MCF 10A (cell line): ENCODE results near the gene LILRA5. TPM values are rescaled to one million over a fixed set of nuclear protein-coding genes. Genes with fewer than 3 reads are reported as not detected.

ENCODE experiments used
- BruUV-seq: library from RNA; stranded (reverse); fragments of 400-500 nt; replicated peaks from 2 replicates; lab custom pipeline; 2021; lab: Mats Ljungman, UMichigan
- CTCF ChIA-PET: fragments of 300-600 bp; sonication (Branson Sonifier 250); formaldehyde crosslinking; extraction: SDS; loops from one replicate; lab custom pipeline; 2021; ENCODE audit warnings: antibody characterized with exemption, inconsistent platforms; lab: Yijun Ruan, JAX
- POLR2A ChIA-PET: fragments of 300-600, 350-650 bp; sonication (Branson Sonifier 250); formaldehyde crosslinking; extraction: SDS; loops from one replicate; lab custom pipeline; 2020; ENCODE audit warnings: antibody characterized with exemption, inconsistent platforms; lab: Yijun Ruan, JAX
- DNase-seq: peaks from one replicate; pipeline ENCODE4 v3.0.0-alpha.2; 2018; ENCODE audit not compliant: unreplicated experiment
- H3K27ac Mint-ChIP-seq: one replicate; pipeline ENCODE4 v1.8.0; 2022; ENCODE audit warnings: mild to moderate bottlenecking, low read depth, mixed read lengths; ENCODE audit not compliant: unreplicated experiment
- H3K27me3 Mint-ChIP-seq: one replicate; pipeline ENCODE4 v1.8.0; 2022; ENCODE audit warnings: mixed read lengths; ENCODE audit not compliant: insufficient read depth, unreplicated experiment
- H3K36me3 Mint-ChIP-seq: one replicate; pipeline ENCODE4 v1.8.0; 2022; ENCODE audit warnings: mild to moderate bottlenecking, moderate library complexity, mixed read lengths; ENCODE audit not compliant: insufficient read depth, unreplicated experiment
- H3K4me1 Mint-ChIP-seq: one replicate; pipeline ENCODE4 v1.8.0; 2022; ENCODE audit warnings: mixed read lengths; ENCODE audit not compliant: insufficient read depth, unreplicated experiment
- H3K4me3 Mint-ChIP-seq: one replicate; pipeline ENCODE4 v1.8.0; 2022; ENCODE audit warnings: mild to moderate bottlenecking, moderate library complexity, mixed read lengths; ENCODE audit not compliant: unreplicated experiment
- H3K9me3 Mint-ChIP-seq: one replicate; pipeline ENCODE4 v1.8.0; 2022; ENCODE audit warnings: mixed read lengths; ENCODE audit not compliant: unreplicated experiment
- intact Hi-C: fragments of 100-400 bp; cut with micrococcal nuclease; formaldehyde crosslinking; loops from 2 replicates; pipeline ENCODE4 v1.14.1; 2022
- total RNA-seq: library from RNA; stranded (reverse); gene quantifications from 2 replicates; pipeline ENCODE4 v1.2.3, GENCODE V29; 2022
- TF ChIP-seq, protein P1 (sequence below): fragments of 200-600 bp; IDR thresholded peaks from one replicate; pipeline ENCODE4 v1.8.0; 2022; ENCODE audit warnings: antibody characterized with exemption, mild to moderate bottlenecking; ENCODE audit not compliant: unreplicated experiment

Gene LILRA5
- total RNA-seq, 1 experiment from 2014 or later: not detected

DNA sequence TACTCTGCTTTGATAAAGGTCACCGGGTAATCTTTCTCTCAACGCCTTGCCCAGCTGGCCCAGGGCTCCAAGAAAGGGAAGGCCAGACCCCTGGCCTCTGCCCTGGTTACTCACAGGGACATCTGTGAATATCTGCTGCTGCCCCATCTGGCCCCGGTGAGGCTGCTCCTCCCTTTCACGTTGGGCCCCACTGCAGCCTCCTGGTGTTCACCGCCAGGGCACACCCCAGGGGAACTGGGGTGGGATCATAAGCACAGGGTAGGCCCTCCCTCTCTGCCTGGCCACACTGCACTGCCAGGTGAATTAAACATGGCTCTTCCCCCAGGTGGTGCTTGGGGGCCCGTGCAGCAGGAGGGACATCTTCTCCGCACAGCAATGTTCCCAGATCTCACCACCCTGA lies 39.1 kb upstream of the LILRA5 start:
- Mint-ChIP-seq H3K9me3 (no peaks in the 10 kb centered on the region), H3K27me3 (peaks cover 63% of the 10 kb centered on the region), H3K36me3 (no peaks in the 10 kb centered on the region), H3K4me3 (no peak overlapping the region), H3K27ac (no peak overlapping the region), H3K4me1 (no peaks in the 10 kb centered on the region)
- intact Hi-C loops: no loop called here
- ChIA-PET CTCF (interaction anchor here (1.2 kb wide), 1 partner anchor 10 kb away, joined by 3 read pairs; no protein-coding TSS in a partner anchor), POLR2A (no interaction called here)
- DNase-seq: no peak
- no TSS peak for BruUV-seq
- TF ChIP-seq, protein P1, sequence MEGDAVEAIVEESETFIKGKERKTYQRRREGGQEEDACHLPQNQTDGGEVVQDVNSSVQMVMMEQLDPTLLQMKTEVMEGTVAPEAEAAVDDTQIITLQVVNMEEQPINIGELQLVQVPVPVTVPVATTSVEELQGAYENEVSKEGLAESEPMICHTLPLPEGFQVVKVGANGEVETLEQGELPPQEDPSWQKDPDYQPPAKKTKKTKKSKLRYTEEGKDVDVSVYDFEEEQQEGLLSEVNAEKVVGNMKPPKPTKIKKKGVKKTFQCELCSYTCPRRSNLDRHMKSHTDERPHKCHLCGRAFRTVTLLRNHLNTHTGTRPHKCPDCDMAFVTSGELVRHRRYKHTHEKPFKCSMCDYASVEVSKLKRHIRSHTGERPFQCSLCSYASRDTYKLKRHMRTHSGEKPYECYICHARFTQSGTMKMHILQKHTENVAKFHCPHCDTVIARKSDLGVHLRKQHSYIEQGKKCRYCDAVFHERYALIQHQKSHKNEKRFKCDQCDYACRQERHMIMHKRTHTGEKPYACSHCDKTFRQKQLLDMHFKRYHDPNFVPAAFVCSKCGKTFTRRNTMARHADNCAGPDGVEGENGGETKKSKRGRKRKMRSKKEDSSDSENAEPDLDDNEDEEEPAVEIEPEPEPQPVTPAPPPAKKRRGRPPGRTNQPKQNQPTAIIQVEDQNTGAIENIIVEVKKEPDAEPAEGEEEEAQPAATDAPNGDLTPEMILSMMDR: no peak

DNA sequence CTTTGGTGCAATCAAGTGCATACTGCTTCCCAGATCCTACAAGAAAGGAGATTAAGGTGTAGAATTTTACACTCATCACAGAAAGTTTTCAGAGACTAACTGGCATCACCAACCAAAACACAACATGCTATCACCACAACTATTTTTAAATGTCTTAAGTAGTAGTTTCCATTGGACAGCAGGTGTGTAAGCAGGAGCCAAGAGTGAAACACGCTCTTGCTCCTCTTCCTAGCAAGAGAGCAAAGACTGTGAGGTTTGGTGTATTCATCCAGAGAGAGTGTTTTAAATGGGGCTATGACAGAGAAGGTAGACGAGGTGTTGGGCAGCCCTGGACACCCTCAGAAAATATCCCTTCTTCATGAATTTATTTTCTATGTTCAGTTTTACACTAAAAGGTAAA lies 38.5 kb upstream of the LILRA5 start:
- H3K27ac Mint-ChIP-seq: no peak overlapping the region
- intact Hi-C loops: no loop called here
- H3K9me3 Mint-ChIP-seq: no peaks in the 10 kb centered on the region
- no peaks in the 10 kb centered on the region for H3K4me1 Mint-ChIP-seq
- no peak for DNase-seq
- no peaks in the 10 kb centered on the region for H3K36me3 Mint-ChIP-seq
- no peak overlapping the region for H3K4me3 Mint-ChIP-seq
- ChIA-PET CTCF (no interaction called here), POLR2A (no interaction called here)
- H3K27me3 Mint-ChIP-seq: peaks cover 63% of the 10 kb centered on the region
- TF ChIP-seq, protein P1: no peak
- BruUV-seq: no TSS peak

- POLR2A ChIA-PET: no interaction called here
- H3K36me3 Mint-ChIP-seq: no peaks in the 10 kb centered on the region
Measured at GRCh38 chr19:54345938-54346386, 33.0 kb upstream of the LILRA5 start.

DNA sequence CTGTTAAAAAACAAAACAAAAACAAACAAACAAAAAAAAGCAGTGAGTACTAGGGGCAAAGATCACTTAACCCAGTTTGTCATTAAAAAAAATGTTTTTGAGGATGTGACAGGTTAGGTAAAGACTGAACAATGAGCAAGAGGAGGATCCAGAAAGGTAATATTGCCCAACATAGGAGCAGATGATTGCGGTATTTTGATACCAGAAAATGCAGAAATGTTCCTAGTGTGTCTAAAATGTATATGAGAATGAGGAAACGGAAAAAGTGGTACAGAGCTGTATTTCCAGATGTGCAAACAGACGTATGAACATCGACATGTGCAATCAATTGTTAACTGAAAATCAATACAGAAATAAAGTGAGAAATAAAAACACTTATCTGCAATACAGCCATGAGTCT lies 30.9 kb upstream of the LILRA5 start:
- intact Hi-C loops: no loop called here
- no peaks in the 10 kb centered on the region for H3K36me3 Mint-ChIP-seq
- ChIA-PET CTCF (interaction anchor here (0.6 to 1.1 kb wide), 2 partner anchors 49 to 314 kb away, joined by 3 to 4 read pairs; no protein-coding TSS in a partner anchor), POLR2A (no interaction called here)
- no peaks in the 10 kb centered on the region for H3K9me3 Mint-ChIP-seq
- no peaks in the 10 kb centered on the region for H3K4me1 Mint-ChIP-seq
- H3K27me3 Mint-ChIP-seq: peaks cover 51% of the 10 kb centered on the region
- no TSS peak for BruUV-seq
- DNase-seq: no peak
- no peak overlapping the region for H3K4me3 Mint-ChIP-seq
- TF ChIP-seq, protein P1: no peak
- H3K27ac Mint-ChIP-seq: no peak overlapping the region

More at GRCh38 chr19:54345938-54346386, 33.0 kb upstream of the LILRA5 start:
- Mint-ChIP-seq H3K27me3 (peaks cover 60% of the 10 kb centered on the region), H3K27ac (no peak overlapping the region), H3K9me3 (no peaks in the 10 kb centered on the region), H3K4me3 (no peak overlapping the region), H3K4me1 (no peaks in the 10 kb centered on the region)
- intact Hi-C loops: no loop called here
- TF ChIP-seq, protein P1: no peak
- BruUV-seq: no TSS peak
- DNase-seq: no peak
- CTCF ChIA-PET: interaction anchor here (0.9 kb wide), 1 partner anchor 18 kb away, joined by 3 read pairs; no protein-coding TSS in a partner anchor
